CD4-positive, alpha-beta T cell treated with Interleukin-12 subunit alpha and Interleukin-12 subunit beta, for 1 hour (primary cell): Measurements from ENCODE around the gene CRTC3.

Experiments used
- DNase-seq: peaks from one replicate; pipeline ENCODE4 v3.0.0-alpha.2; 2020

Gene CRTC3

DNA sequence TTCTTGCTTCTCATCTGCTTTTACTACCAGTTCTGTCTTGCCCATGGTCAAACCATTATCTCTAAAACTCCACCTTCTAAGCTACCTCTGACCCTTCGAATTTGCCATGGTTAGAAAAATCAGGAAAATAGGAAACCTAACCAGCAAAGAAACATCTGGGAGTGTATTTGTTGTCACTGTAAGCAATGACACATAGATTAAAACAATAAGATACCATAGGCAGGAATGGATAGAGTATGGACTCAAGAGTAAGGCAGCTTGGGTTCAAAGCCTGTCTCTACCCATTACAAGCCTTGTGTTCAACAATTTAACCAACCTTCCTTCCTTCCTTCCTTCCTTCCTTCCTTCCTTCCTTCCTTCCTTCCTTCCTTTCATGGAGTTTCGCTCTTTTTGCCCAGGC, 34.9 kb downstream of the CRTC3 start:
- DNase-seq: no peak

DNA sequence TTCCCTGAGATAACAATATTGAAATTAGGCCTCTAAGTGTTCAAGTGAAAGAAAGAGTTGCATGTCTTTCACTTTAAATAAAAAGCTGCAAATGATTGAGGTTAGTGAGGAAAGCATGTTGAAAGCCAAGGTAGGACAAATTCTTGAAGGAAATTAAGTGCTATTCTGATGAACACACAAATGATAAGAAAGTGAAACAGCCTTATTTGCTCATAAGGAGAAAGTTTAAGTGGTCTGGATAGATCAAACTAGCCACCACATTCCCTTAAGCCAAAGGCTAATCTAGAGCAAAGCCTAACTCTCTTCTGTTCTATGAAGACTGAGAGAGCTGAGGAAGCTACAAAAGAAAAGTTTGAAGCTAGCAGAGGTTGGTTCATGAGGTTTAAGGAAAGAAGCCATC, 36.1 kb downstream of the CRTC3 start:
- no peak for DNase-seq

DNA sequence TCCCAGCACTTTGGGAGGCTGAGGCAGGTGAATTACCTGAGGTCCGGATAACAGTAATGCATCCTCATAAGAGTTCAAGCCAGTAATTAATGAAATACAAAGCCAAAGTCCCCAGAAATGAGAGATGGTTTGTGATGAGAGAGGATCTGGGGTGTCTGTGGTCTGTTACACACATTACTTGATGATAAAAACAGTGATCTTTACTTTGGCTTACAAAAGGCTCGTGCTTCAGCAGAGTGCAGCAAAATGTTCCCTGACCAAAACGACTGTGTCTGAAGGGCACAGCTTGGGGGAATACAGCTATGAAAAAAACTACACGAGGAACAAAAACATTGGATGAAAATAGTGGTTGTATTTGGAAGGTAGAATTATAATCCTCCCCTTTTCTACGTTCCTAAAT, 40.9 kb downstream of the CRTC3 start:
- DNase-seq: no peak

DNA sequence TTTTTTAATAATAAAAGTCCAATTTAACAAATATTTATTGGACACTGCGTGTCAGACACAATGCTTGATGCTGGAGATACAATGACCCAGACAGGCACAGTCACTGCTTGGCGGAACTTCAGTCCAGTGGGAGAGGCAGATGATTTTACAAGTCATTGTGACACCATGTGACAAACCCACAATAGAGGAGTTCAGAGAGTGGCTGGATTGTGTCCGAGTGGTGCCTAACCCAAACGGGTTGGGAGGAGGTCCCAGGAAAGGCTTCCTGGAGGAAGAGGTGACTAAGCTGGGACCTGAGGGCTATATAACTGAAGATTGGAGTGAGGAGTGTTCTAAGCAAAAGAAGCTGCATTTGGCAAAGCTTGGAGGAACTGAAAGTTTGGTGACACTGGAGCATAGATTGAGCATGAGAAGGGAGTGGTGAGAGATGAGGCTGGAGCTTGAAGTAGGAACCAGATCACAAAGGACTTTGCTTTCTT, 41.4 kb downstream of the CRTC3 start:
- DNase-seq: no peak

DNA sequence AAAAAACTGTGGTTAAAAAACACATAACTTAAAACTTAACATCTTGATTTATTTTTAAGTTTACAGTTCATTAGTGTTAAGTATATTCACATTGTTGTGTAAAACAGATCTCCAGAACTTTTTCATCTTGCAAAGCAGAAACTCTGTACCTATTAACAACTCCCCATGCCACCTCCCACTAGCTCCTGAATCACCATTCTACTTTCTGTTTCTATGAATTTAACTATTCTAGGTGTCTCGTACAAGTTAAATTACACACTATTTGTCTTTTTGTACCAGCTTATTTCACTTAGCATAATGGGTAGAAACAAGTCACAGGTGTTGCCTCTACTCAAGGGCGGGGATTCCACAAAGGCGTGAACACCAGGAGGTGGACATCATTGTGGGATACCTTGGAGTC, 43.2 kb downstream of the CRTC3 start:
- no peak for DNase-seq

DNA sequence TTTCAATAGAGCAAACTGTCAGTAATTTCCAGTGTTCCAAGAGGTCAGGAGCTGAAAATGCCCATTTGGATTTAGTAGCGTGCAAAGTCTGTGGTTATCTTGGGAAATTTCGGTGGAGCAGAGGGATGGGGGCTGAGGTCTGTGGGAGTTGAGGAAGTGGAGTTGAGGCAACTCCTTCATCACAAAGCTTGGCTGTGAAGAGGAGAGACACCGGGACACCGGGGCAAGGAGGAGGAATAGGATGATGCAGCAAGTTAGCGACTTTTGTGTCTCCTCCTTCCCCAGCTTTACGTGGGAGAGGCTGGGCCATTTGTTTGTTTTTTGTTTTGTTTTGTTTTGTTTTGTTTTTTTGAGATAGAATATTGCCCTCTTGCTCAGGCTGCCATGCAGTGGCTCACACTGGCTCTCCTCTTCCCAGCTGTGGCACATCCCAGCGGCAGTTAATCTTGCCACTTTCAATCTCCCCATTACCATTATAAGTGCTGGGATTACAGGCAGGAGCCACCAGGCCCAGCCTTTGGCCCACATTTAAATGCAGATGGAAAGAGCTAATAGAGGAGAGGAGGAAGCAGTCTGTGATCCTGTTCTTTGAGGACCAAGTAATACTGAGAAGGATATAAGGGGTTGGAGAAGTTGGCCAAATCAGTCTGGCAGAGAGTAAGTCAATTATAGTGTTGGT, 47.1 kb downstream of the CRTC3 start:
- DNase-seq: no peak

DNA sequence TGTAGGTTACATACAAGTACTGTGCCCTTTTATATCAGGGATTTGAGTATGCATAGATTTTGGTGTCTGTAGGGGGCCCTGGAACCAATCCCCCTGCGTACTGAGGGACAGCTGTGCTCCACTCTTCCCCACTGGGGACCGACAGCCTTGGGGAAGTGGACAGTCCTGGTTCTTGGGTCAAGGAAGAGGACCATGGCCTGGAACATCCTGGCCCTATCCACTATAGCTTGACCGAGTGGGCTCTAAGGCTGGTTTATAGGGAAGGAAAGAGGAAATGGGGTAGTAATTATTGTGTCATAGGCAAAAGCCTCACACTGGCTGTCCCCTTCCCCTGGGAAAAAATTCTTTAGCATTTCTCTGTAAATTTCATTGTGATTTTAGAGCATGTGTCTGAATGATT, 49.5 kb downstream of the CRTC3 start:
- no peak for DNase-seq

DNA sequence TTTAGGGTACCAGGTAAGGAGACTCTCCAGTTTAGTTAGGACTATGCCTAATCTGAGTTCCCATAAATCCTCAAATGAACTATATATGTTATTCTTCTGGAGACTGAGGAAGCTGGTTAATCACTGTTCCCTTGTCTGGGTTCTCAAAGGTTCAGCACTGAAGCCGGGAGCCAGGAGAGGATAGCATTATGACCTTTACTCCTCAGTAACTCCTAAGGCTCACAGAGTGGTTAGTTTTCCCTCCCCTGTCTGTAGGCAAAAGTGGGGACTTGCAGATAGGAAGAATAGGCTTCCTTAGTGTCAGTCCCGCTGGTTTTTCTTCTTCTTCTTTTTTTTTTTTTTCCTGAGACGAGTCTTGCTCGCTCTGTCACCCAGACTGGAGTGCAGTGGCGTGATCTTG, 50.4 kb downstream of the CRTC3 start:
- DNase-seq: no peak

DNA sequence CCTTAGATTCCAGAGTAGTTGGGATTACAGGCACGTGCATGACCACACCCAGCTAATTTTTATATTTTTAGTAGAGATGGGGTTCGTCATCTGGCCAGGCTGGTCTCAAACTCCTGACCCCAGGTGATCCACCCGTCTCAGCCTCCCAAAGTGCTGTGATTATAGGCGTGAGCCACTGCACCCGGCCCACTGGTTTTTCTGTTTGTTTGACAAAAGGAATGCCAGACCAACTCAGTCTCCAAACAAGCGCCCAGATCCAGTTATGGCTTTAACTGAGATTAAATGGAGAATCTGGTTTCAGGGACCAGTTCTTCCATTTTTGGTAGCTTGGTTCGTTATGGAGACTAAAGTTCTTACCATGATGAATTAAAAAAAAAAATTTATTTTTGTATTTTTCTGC, 50.8 kb downstream of the CRTC3 start:
- DNase-seq: no peak

DNA sequence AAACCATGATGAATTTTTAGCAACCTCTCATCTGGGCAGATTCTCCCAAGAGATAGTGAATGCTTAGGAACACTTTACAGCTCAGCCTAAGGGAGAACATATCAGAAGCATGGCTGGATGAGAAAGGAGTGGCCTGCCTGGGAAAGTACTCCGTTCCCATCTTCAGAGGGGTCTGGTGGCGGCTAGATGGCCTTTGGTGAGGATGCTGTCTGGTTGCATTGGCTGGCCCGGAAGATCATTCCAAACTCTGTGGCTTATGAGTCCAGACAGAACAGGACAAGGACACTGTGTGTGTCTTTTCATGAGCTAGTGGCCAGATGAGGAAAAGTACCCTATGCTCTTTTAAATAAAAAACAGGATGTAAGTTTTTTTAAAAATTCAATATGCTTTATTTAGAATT, 51.2 kb downstream of the CRTC3 start:
- DNase-seq: no peak

DNA sequence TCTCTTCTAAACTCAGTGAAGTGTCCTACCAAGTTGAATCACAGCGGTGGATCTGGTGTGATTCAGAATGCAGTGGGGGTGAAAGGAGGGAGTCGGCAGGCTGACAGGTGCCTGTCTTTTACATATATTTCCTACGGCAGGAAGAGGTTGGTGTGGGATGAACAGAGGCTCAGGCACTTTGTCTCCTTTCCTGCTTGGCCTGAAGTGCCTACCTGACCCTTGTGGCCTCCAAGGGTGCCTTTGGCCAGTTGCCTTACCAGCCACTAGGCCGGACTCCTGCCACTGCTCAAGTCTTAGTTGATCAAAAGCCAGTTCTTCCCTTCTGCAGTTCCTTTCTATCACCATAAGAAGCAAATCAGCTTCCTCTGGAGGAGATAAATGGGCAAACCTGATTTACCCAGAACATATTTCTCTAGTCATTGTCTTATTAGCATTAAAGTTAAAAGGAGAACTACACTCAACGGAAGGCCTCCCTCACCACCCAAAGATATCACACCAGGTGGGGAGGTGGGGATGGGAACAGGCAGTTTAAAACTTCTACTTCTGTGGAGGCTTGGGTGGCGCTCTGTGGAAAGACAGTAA, 52.1 kb downstream of the CRTC3 start:
- DNase-seq: no peak

DNA sequence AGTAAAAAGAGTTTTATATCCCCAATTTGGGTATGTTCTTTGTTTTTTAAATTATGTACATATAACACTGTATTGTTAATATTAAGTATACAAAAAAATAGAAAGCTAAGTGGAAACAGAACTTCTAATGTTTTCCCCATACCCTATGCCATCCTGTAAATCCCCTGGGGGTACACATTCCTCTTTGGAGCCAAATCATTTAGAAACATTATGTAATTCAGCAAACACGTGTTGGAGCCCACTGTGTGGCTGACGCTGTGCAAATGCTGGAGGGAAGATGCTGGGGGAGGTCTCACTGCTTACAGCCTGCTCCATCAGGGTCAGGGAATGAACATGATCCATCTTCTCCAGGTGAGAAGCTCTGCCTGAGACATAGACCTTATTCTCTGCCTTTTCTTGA, 52.8 kb downstream of the CRTC3 start:
- no peak for DNase-seq

DNA sequence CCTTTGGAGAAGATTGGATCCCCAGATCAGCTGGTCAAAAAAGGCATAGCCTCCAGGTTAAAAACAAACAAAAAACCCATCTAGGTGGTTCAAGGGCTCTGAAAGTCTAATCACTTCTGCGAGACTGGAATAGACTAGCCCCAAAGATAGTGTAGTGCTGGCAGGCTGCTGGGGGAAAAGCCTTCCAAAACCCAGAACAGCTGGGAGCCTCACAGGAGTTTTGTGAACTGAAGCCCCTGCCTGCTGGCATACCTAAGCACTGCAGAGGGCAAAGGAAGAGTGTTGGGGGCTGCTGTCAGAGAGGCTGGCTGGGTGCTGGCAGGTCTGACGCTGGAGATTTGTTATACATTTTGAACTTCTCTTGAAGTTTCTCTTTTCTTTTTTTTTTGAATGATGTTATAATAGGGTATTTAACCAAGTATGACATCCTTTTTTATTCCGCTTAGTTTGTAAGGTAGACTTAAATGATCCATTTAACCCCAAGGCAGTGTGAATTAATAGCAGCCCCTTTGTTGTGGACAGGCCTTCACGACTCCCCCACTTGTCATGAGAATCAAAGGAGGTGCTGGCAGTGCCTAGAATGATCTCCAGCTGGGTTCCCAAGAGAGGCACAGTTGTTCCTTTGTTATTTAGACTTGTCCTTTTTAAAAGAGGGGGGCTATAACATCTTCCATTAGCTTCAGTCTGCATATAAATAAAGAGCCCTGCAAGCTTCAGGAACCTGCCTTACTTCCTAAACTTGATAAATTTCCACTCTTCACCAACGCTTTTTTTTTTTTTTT, 53.9 kb downstream of the CRTC3 start:
- DNase-seq: no peak

DNA sequence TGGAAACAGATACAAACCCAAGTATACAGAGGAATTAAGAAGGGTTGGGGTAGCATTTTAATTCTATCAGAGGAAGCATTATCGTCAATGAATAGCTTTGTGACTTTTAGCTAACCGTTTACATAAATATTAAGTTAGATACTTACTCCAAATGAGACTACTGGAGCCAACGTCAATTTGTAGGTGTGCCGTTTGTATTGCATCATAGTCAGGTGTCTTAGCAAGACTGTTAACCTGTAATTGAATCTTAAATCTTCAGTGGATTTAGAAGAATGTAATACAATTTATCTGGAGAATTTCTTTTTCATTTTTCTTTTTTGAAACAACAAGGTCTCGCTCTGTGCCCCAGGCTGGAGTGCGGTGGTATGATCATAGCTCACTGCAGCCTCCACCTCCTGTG, 55.1 kb downstream of the CRTC3 start:
- DNase-seq: no peak

DNA sequence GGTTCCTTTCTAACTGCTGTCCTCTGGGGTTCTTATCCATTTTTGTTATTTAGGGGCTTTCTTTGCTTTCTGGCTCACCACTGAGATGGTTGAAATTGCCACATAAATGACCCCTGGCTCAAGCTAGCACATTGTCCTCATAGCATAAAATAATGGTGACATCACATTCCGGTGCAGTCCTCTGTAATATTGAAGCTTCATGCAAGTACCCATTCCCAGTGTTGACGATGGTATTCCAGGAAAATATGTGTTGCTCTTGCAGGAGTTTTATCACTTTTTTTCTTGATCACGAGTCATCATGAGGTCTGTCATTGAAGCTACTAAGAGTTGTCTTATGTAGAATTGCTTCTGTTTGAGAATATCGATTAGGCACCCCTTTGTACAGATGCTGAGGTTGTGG, 56.1 kb downstream of the CRTC3 start:
- no peak for DNase-seq

DNA sequence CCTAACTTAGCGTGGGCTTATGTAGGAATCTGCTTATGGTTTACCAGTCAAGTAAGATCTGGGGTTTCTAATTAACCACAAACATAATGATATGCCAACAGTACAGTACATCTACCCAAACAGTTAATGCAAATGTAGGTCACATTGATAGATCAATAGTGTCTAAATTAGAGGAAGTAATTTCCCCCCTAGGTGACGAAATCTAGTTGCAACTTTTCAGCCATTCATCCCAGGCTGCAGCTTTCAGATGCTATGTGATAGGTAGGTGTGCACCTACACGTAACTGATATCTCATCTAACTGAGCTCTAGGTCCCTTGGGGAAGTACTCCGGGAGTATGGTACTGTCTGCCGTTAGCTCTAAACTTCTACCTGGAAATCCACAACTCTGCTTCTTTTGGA, 57.2 kb downstream of the CRTC3 start:
- no peak for DNase-seq

DNA sequence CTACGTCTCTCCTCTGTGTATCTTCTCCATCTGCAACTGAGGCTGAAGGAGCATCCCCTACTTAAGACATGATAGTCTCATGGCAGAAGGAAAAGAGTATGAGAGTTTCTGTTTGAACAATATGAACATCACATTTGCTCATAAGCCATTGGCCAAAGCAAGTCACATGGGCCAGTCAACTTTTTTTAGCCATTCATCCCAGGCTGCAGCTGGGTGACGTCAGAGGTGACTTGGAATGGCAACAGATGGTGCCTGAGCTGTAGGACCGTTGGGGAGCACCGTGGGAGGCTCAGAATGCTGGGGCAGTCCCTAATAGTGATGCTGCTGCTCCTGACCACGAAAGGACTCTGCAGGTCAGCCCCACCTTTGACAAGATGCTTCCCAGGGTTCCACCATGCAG, 58.7 kb downstream of the CRTC3 start:
- no peak for DNase-seq

DNA sequence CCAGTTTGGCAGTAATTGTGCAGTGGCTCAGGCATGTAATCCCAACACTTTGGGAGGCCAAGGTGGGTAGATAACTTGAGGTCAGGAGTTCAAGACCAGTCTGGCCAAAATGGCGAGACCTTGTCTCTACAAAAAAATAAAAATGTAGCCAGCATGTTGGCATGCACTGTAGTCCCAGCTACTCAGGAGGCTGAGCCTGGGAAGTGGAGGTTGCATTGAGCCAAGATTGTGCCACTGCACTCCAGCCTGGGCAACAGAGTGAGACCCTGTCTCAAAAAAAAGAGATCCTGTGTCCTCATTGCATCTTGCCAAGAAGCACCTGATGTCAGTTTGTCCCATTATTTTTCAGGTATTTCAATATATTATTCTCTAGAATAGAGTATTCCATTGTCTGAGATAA, 61.8 kb downstream of the CRTC3 start:
- no peak for DNase-seq

DNA sequence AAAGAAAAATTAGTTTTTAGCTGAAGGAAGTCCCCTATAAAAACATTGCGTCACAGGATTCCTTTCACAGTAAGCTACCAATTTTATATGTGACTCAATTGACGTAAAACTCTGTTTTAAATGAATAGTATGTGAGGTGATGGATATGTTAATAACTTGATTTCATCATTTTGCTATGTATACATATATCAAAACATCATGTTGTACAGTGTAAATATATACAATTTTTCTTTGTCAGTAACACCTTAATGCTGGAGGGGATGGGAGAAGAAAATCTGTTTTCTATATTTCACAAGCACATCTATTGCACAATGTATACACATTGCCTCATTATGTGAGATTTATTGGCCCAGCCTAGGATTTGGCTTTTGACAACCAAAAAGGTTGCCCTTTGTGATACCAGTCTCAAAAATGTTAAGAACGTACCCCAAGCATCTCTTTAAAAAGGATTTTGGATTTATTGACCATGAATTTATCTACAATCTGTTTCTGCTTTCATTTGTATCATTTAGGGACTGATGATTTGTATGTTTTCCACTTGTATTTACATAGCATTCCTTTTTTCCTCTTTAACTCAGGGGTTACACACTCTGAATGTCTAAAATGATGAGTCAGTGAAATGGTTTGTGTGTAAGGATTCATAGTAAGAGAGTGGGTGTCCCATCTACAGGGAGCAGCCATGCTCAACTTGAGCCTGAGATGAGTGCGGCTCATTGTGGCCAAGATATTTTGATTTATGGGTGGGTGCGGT, 62.6 kb downstream of the CRTC3 start:
- no peak for DNase-seq

DNA sequence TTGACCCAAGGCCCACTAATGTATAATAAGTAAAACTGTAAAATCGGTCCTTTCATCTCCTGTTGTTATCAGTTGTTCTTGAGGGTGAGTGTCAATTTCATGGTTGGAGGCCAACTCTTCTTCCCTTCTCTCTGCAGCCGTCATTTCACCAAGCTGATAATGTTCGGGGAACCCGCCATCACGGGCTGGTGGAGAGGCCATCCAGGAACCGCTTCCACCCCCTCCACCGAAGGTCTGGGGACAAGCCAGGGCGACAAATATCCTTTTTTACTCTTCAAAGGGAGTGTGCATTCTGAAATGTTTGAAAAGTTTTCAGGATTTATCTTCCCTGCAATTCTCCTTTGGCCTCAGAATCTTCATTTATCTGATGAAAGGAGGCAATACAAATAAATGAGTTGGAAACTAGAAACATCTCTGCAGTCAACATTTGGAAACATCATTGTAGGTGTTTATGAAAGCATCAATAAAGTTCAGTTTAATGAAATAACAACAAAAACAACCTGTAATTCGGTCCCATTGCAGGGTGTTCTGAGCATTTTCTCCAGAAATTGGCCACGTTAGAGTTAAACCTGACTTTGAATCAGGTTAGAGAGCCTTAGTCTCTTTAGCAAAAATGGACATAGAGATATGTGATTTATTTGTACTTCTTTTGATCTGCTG, 63.9 kb downstream of the CRTC3 start:
- DNase-seq: no peak

DNA sequence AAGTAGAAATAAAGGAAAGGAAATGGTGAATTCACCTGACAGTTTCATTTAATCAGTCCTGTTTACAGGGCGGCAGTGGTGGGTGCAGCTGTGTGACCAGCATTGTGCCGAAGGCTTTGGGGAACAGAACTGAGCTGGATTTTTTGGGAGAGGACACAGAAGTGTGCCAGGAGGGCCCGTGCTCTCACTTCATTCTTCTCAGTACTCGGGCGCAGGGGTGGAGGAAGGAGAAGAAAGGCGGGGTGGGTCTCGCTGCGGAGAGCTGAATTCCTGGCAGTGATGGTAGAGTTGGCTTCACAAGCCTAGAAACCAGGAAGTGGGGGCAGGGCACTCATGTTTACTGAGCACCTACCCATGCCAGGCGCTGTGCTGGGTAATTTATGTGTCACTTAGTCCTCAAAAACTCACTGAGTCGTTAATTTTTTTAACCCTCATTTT, 64.6 kb downstream of the CRTC3 start:
- peak; percentile 83 for DNase-seq

DNA sequence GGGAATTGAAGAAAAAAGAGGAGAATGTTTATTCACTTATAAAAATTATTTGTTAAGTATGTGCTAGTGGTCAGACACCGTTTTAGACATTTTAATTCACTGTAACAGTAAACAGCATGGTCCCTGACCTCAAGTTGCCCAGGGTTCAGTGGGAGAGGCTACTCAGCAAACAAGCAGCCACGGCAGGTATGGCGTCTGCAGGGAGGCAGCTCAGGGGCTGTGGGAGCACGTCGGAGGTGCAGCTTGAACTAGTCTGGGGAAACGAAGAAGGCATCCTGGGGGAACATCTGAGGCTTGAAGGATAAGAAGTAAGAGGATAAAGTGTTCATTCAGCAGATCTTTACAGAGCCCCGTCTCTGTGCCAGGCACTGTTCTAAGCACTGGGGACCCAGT, 66.0 kb downstream of the CRTC3 start:
- no peak for DNase-seq

DNA sequence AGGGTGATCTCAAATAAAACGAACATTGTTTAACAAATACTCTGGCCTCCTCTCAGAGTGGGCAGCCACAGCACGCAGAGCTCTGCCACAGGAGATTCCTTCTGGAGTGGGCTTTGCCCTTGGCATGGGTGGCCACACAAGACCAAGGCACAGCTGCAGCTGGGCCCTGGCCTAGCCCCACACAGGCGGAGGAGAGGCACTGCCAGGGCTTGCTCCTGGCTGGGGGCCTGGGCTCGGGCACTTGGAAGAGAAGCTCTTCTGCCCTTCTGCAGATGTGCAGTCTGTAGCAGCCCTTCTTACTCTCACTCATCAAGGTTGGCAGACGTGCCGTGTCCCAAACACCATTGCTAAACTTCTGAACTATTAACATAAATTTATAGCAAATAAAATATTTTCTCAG, 67.2 kb downstream of the CRTC3 start:
- DNase-seq: no peak
